ENCODE results near the gene SNAI3.

SNAI3 gene

DNA sequence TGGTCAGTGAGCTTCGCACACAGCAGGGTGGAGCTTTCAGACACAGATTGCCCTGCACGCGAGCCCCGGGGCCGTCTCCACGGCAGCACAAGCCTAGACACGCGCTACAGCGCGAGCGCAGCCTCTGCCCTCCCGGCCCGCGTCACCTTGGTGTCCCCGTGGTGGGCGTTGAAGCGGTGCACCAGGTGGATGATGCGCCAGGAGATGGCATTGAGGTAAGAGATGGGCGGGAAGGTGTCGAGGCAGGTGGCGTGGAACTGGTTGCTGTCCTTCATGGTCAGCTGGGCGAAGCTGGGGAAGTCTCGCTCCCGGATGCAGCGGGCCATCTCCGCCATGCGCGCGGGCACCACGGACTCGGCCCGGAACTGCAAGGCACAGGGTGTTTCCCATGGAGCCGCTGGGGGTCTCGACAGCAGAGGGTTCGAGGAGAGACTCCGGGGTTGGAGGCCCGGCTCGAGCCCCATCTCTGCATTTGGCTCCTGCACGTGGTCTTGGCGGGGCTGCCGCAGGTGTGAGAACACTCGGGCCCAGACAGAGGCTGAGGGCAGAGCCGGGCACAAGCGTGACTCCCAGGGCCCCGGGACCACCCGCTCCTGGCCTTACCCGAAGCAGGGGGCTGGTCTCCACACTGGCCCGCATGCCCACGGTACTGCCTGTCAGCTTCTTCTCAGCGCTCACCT, 31.1 kb downstream of the SNAI3 start:
- TF ChIP-seq CTCF (conservative IDR thresholded peaks at IDR 0.05; ENCODE audit: control insufficient read depth, insufficient read depth, low read depth, low read length), result no peak
- no peak for DNase-seq (ENCODE audit: low read depth)
- no peak overlapping the region for H3K4me3 ChIP-seq (ENCODE audit: control insufficient read depth, low read depth, low read length)

DNA sequence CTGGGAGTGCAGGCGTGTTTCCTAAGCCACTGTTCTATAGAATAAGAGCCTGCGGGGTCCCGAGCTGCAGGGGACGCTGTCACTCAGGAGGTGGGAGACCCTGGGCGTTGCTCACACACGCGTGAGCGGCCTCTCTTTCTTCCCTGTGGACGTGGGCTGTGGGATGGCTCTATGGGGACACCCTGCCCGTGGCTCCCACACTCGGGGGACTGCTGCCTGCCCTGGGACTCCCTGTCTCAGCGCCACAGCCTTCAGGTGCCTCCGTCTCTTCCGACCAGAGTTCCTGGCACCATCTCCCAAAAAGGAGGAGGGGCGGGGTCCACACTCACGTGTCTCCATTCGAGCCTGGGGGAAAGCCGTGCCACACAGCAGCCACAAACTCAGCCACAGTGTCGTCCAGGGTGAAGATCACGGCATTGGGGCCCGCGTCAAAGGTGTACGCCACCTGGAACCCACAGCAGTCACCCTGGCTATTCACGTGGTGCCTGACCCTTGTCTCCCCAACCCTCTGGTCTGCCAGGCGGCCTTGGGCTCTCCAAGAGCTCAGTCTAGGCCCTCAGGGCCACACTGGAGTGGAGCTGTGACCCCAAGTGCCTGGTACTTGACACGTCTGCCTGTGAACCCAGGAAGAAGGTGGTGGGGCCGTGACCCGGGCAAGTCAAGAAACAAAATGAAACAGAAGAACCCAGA, 31.8 kb downstream of the SNAI3 start:
- no peak for TF ChIP-seq CTCF (conservative IDR thresholded peaks at IDR 0.05; ENCODE audit: control insufficient read depth, insufficient read depth, low read depth, low read length)
- no peak for DNase-seq (ENCODE audit: low read depth)
- no peak overlapping the region for H3K4me3 ChIP-seq (ENCODE audit: control insufficient read depth, low read depth, low read length)

- no peak for TF ChIP-seq CTCF (conservative IDR thresholded peaks at IDR 0.05; ENCODE audit: control insufficient read depth, insufficient read depth, low read depth, low read length)
- DNase-seq (ENCODE audit: low read depth), result no peak
- no peak overlapping the region for H3K4me3 ChIP-seq (ENCODE audit: control insufficient read depth, low read depth, low read length)
Measured at GRCh38 chr16:88653596-88654362, 32.5 kb downstream of the SNAI3 start.

DNA sequence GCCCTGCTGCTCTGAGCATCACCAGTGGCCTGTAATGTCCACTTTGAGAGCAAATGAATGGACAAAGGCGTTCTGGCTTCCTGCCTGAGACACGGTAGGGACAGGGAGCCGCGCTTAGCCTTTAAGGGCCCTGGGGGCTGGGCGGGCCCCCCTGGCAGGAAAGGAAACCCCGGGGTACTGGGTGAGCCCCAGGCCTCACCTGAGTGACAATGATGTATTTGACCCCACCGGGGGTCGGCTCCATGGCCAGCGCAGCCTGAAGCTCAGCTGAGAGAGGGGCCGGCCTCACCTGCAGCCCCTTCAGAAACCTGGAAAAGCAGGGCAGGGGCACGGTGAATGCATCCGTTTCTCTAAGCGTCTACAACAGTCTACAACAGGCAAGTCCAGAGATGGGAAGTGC, 33.2 kb downstream of the SNAI3 start:
- no peak for TF ChIP-seq CTCF (conservative IDR thresholded peaks at IDR 0.05; ENCODE audit: control insufficient read depth, insufficient read depth, low read depth, low read length)
- no peak for DNase-seq (ENCODE audit: low read depth)
- no peak overlapping the region for H3K4me3 ChIP-seq (ENCODE audit: control insufficient read depth, low read depth, low read length)

- TF ChIP-seq CTCF (conservative IDR thresholded peaks at IDR 0.05; ENCODE audit: control insufficient read depth, insufficient read depth, low read depth, low read length), result no peak
- DNase-seq (ENCODE audit: low read depth), result no peak
- no peak overlapping the region for H3K4me3 ChIP-seq (ENCODE audit: control insufficient read depth, low read depth, low read length)
Measured at GRCh38 chr16:88652762-88653063, 33.6 kb downstream of the SNAI3 start.

DNA sequence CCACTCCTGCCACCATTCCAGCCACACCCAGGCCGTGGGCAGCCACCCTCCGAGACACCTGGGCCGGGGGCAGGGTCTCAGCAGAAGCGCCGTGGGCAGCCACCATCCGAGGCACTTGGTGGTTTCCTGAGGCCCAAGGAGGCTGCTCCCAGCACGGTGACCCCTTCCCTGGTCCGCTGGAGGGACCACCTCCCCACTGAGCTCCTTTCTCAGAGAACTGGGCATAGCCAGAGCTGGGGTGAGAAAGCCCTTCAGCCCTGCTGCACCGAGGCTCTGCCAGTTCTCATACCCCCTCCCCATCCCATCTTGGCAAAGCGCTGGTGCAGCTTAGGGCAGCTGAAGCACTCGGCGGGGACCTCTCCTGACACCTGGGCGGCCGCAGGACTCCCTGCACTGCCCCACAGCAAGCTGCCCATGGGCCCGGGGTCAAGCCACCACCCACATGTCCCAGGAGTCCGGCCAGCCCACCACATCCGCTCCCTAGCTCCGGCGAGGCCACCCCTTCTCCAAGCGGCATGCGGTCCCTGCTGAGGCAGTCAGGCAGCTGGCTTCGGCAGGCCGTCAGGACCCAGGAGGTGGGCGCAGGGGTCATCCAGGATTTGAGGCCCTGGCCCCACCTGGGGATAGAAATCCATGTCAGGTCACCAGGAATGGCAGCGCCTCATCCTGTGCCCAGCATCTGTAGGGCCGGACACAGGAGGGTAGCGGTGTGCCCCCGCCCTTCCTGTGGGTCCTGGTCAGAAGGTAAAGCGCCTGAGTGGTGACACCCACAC, 34.1 kb downstream of the SNAI3 start:
- H3K4me3 ChIP-seq (ENCODE audit: control insufficient read depth, low read depth, low read length), result no peak overlapping the region
- DNase-seq (ENCODE audit: low read depth), result no peak
- no peak for TF ChIP-seq CTCF (conservative IDR thresholded peaks at IDR 0.05; ENCODE audit: control insufficient read depth, insufficient read depth, low read depth, low read length)
